ENCODE measurements around the gene AGBL4.
"Not testable (repeated sequence)": the region's sequence is repeated elsewhere in the genome, so short reads cannot be mapped to it uniquely, and the experiment has no call there.

The AGBL4 gene

GRCh38 chr1:49424782-49425181 is 599.0 kb downstream of the AGBL4 start:
- no peak for DNase-seq

- DNase-seq, result no peak
Observed at GRCh38 chr1:49416758-49417157, 607.0 kb downstream of the AGBL4 start.

- no peak for DNase-seq
Observed at GRCh38 chr1:49408346-49408745, 615.4 kb downstream of the AGBL4 start.

GRCh38 chr1:49397086-49397485 is 626.7 kb downstream of the AGBL4 start:
- no peak for DNase-seq

GRCh38 chr1:49394200-49394599 is 629.6 kb downstream of the AGBL4 start:
- no peak for DNase-seq

- DNase-seq, result no peak
Observed at GRCh38 chr1:49389699-49390098, 634.1 kb downstream of the AGBL4 start.

GRCh38 chr1:49364676-49365075 is 659.1 kb downstream of the AGBL4 start:
- no peak for DNase-seq

GRCh38 chr1:49363628-49364027 is 660.1 kb downstream of the AGBL4 start:
- DNase-seq, result no peak

GRCh38 chr1:49358036-49358435 is 665.7 kb downstream of the AGBL4 start:
- no peak for DNase-seq

- no peak for DNase-seq
Observed at GRCh38 chr1:49356594-49356993, 667.2 kb downstream of the AGBL4 start.

GRCh38 chr1:49351768-49352167 is 672.0 kb downstream of the AGBL4 start:
- DNase-seq, result no peak

- DNase-seq, result no peak
Observed at GRCh38 chr1:49346767-49347349, 676.9 kb downstream of the AGBL4 start.

- DNase-seq, result no peak
Observed at GRCh38 chr1:49340576-49340975, 683.2 kb downstream of the AGBL4 start.

- no peak for DNase-seq
Observed at GRCh38 chr1:49339043-49339442, 684.7 kb downstream of the AGBL4 start.

GRCh38 chr1:49337251-49337650 is 686.5 kb downstream of the AGBL4 start:
- DNase-seq, result no peak

GRCh38 chr1:49333906-49334305 is 689.8 kb downstream of the AGBL4 start:
- no peak for DNase-seq

- DNase-seq, result no peak
Observed at GRCh38 chr1:49331066-49331852, 692.5 kb downstream of the AGBL4 start.

GRCh38 chr1:49323925-49324540 is 699.7 kb downstream of the AGBL4 start:
- DNase-seq, result no peak

GRCh38 chr1:49320493-49320892 is 703.3 kb downstream of the AGBL4 start:
- DNase-seq, result not testable (repeated sequence)

- DNase-seq, result no peak
Observed at GRCh38 chr1:49319426-49319963, 704.3 kb downstream of the AGBL4 start.

GRCh38 chr1:49318218-49318617 is 705.5 kb downstream of the AGBL4 start:
- no peak for DNase-seq

GRCh38 chr1:49307457-49307856 is 716.3 kb downstream of the AGBL4 start:
- DNase-seq, result no peak

- DNase-seq, result no peak
Observed at GRCh38 chr1:49306507-49307070, 717.2 kb downstream of the AGBL4 start.

- not testable (repeated sequence) for DNase-seq
Observed at GRCh38 chr1:49302400-49302799, 721.4 kb downstream of the AGBL4 start.
